Esophagus muscularis mucosa (tissue), 4 donors: Measurements from ENCODE around the gene SSR1.

Source experiments
- CTCF ChIP-seq, 3 experiments: fragments of 200-600 bp in 2 of 3; fragments of 450-650 bp in 1 of 3; sonication (generic) in 2 of 3; IDR thresholded peaks; one replicate each; pipeline ENCODE4 v1.5.1; 2017 to 2019; ENCODE audit warnings: antibody characterized with exemption in 3 of 3, mild to moderate bottlenecking in 2 of 3, moderate library complexity in 1 of 3
- EP300 ChIP-seq: sonication (generic); formaldehyde crosslinking; IDR thresholded peaks from one replicate; pipeline ENCODE4 v1.6.1; 2017; ENCODE audit warnings: antibody characterized with exemption
- POLR2A ChIP-seq: fragments of 450-650 bp; IDR thresholded peaks from one replicate; pipeline ENCODE4 v1.6.1; 2017; ENCODE audit warnings: antibody characterized with exemption, moderate library complexity, mild to moderate bottlenecking, low read depth
- POLR2AphosphoS5 ChIP-seq, 2 donors: sonication (generic); formaldehyde crosslinking; IDR thresholded peaks; one replicate each; pipeline ENCODE4 v1.6.1; 2017; ENCODE audit warnings: antibody characterized with exemption in 2 of 2

- TF ChIP-seq CTCF (IDR thresholded peaks at IDR 0.05) = no peak
- no peak for TF ChIP-seq POLR2A
- TF ChIP-seq EP300 = no peak
- no peak for TF ChIP-seq POLR2AphosphoS5 (IDR thresholded peaks at IDR 0.05)
These were observed 90.8 kb downstream of the SSR1 start for GRCh38 chr6:7222197-7222596.
